ENCODE results near the gene BSG. TPM values are rescaled to one million over a fixed set of nuclear protein-coding genes. Genes with fewer than 3 reads are reported as not detected.

Gene BSG
- total RNA-seq, 2 donors from 2014 or later: 176 to 264 TPM

- ATAC-seq: no peak
Observed at GRCh38 chr19:593505-593904, 21.1 kb downstream of the BSG start.

GRCh38 chr19:594265-594870 lies 22.0 kb downstream of the BSG start:
- TF ChIP-seq POLR2A (IDR thresholded peaks at IDR 0.05): no peak
- TF ChIP-seq CTCF (IDR thresholded peaks at IDR 0.05): no peak
- H3K27ac ChIP-seq: no peak overlapping the region
- no peak overlapping the region for H3K4me3 ChIP-seq
- ATAC-seq: no peak
- intact Hi-C loops (cut with DNase I): no loop called here
- no peak for DNase-seq
- H3K9me3 ChIP-seq: no peaks in the 10 kb centered on the region
- WGBS, 2 donors: 57 to 68% methylated on average over 6 to 23 of the region's 24 CpGs
- H3K36me3 ChIP-seq (replicated peaks in 1 of 2; ENCODE audit: insufficient read depth in 1 of 2, low read depth in 2 of 2): no peaks in the 10 kb centered on the region
- H3K4me1 ChIP-seq: peaks cover 14% of the 10 kb centered on the region
- H3K27me3 ChIP-seq: peaks cover 0 to 11% of the 10 kb centered on the region in 2 donors

More at GRCh38 chr19:593505-593904, 21.1 kb downstream of the BSG start:
- peaks cover 23% of the 10 kb centered on the region for H3K4me1 ChIP-seq
- intact Hi-C loops (cut with DNase I): no loop called here
- no peak overlapping the region for H3K27ac ChIP-seq
- H3K4me3 ChIP-seq: no peak overlapping the region
- peaks cover 0 to 20% of the 10 kb centered on the region in 2 donors for H3K27me3 ChIP-seq
- 45 to 50% methylated on average over 9 of the region's 9 CpGs for whole genome bisulfite sequencing, 2 donors
- no peak for DNase-seq
- H3K9me3 ChIP-seq: no peaks in the 10 kb centered on the region
- H3K36me3 ChIP-seq (replicated peaks in 1 of 2; ENCODE audit: insufficient read depth in 1 of 2, low read depth in 2 of 2): no peaks in the 10 kb centered on the region
- TF ChIP-seq POLR2A (IDR thresholded peaks at IDR 0.05) (no peak), CTCF (IDR thresholded peaks at IDR 0.05) (no peak)

GRCh38 chr19:595326-596262 lies 23.2 kb downstream of the BSG start:
- TF ChIP-seq CTCF (IDR thresholded peaks at IDR 0.05) (no peak), POLR2A (IDR thresholded peaks at IDR 0.05) (no peak)
- Histone ChIP-seq H3K4me3 (no peak overlapping the region), H3K36me3 (replicated peaks in 1 of 2; ENCODE audit: insufficient read depth in 1 of 2, low read depth in 2 of 2) (no peaks in the 10 kb centered on the region), H3K27me3 (peaks cover 0 to 7% of the 10 kb centered on the region in 2 donors), H3K27ac (no peak overlapping the region), H3K4me1 (peaks cover 9% of the 10 kb centered on the region), H3K9me3 (no peaks in the 10 kb centered on the region)
- DNase-seq (no peak), ATAC-seq (no peak)
- WGBS, 2 donors: 55 to 71% methylated on average over 23 to 41 of the region's 42 CpGs
- intact Hi-C loops (cut with DNase I): no loop called here

GRCh38 chr19:596263-596655 lies 23.9 kb downstream of the BSG start:
- DNase-seq: no peak
- intact Hi-C loops (cut with DNase I): no loop called here
- peaks cover 0 to under 1% of the 10 kb centered on the region in 2 donors for H3K27me3 ChIP-seq
- H3K27ac ChIP-seq: no peak overlapping the region
- no peak for TF ChIP-seq POLR2A (IDR thresholded peaks at IDR 0.05)
- TF ChIP-seq CTCF (IDR thresholded peaks at IDR 0.05): no peak
- H3K36me3 ChIP-seq (replicated peaks in 1 of 2; ENCODE audit: insufficient read depth in 1 of 2, low read depth in 2 of 2): no peaks in the 10 kb centered on the region
- ATAC-seq: no peak
- no peak overlapping the region for H3K4me3 ChIP-seq
- 78 to 87% methylated on average over 6 to 16 of the region's 16 CpGs for WGBS, 2 donors
- no peaks in the 10 kb centered on the region for H3K9me3 ChIP-seq
- H3K4me1 ChIP-seq: peaks cover 2% of the 10 kb centered on the region
